ENCODE data around the gene SERPINE3. TPM values are rescaled to one million over a fixed set of nuclear protein-coding genes. Genes with fewer than 3 reads are reported as not detected.
A peak's percentile ranks its signal among the peaks of the same experiment; 100 is the strongest.

SERPINE3 gene
- total RNA-seq, result 0.07 TPM in 1 of 2 replicates, not detected in the other

- TF ChIP-seq CTCF (conservative IDR thresholded peaks at IDR 0.05; ENCODE audit: low read depth, low read length), result no peak
- DNase-seq (ENCODE audit: low read depth), result no peak
- H3K4me3 ChIP-seq (ENCODE audit: low read depth, low read length), result no peak within 1 kb of the TSS
Observed at GRCh38 chr13:51339354-51339753, at the start of gene SERPINE3. SERPINE3 (plus strand) TSS chr13:51339691; CDS start chr13:51341092, 1,401 bp downstream.

DNA sequence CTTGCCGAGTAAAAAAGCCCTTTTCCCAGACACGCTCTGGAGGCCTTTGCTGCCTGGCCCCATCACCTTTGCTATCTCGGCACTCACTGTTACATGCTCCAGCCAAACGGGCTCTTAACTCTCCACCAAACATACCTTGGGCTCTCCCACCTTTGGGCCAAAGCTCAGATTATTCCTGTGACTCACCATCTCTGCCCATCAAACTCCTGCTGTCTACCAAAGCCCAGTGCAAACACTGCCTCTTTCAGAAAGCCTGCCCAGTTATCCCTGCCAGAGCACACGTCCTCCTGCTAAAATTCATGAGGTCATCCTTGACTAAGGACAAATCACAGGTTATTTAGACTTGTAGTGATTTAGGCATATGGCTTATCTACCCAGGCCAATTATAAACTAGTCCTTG, 48.1 kb upstream of the SERPINE3 start:
- TF ChIP-seq CTCF (conservative IDR thresholded peaks at IDR 0.05; ENCODE audit: low read depth, low read length), result no peak
- no peak for DNase-seq (ENCODE audit: low read depth)
- H3K4me3 ChIP-seq (ENCODE audit: low read depth, low read length), result no peak overlapping the region

- no peak for TF ChIP-seq CTCF (conservative IDR thresholded peaks at IDR 0.05; ENCODE audit: low read depth, low read length)
- no peak for DNase-seq (ENCODE audit: low read depth)
- no peak overlapping the region for H3K4me3 ChIP-seq (ENCODE audit: low read depth, low read length)
Observed at GRCh38 chr13:51292000-51292565, 47.4 kb upstream of the SERPINE3 start.

DNA sequence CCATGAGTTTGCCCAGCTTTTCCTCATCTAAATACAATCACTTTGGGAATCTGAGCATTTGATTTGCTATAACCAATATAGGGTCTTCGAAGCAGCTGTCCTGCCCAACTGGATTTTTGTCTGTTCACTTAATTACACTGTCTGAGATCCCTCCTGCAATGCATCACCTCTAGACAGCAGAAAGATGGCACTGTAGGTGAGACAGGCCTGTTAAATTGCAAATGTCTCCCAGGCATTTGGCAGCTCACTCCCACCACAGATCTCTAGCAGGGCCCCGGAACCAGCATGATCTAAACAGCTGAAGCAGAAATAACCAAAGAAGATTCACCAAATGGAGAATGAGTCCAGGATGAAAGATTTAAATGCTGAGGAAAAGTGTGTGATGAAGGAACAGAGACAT, 41.9 kb upstream of the SERPINE3 start:
- H3K4me3 ChIP-seq (ENCODE audit: low read depth, low read length), result no peak overlapping the region
- DNase-seq (ENCODE audit: low read depth), result no peak
- TF ChIP-seq CTCF (conservative IDR thresholded peaks at IDR 0.05; ENCODE audit: low read depth, low read length), result peak; percentile 5

DNA sequence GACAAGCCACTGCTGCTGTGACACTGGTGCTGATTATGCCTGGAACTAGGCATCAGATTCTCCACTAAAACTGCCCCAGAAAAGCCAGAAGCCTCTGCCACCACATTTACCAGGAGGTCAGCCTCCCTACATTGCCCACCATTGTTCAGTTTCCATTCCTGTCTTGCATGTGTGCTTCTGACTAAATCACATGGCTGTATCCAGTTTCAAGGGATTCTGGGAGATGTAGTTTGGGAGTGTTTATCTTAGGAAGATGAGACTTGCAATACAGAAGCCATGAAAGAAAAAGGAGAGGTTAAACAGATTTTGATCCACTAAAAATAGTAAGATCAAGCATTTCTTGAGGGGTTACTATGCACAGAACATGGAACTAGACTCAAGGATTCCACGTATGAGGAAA, 40.7 kb upstream of the SERPINE3 start:
- no peak for DNase-seq (ENCODE audit: low read depth)
- no peak overlapping the region for H3K4me3 ChIP-seq (ENCODE audit: low read depth, low read length)
- no peak for TF ChIP-seq CTCF (conservative IDR thresholded peaks at IDR 0.05; ENCODE audit: low read depth, low read length)

- DNase-seq (ENCODE audit: low read depth), result no peak
- TF ChIP-seq CTCF (conservative IDR thresholded peaks at IDR 0.05; ENCODE audit: low read depth, low read length), result no peak
- no peak overlapping the region for H3K4me3 ChIP-seq (ENCODE audit: low read depth, low read length)
Observed at GRCh38 chr13:51303063-51303552, 36.4 kb upstream of the SERPINE3 start.

DNA sequence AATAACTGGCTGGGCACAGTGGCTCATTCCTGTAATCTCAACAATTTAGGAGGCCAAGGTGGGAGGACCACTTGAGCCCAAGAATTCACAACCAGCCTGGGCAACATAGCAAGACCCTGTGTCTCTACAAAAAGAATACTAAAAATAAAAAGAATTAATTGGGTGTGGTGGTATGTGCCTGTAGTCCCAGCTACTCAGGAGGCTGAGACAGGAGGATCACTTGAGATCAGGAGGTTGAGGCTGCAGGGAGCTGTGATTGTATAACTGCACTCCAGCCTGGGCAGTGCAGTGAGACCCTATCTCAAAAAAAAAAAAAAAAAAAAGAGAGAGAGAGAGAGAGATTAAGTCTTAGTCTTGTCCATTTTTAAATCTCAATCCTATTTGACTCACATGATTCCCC, 35.6 kb upstream of the SERPINE3 start:
- TF ChIP-seq CTCF (conservative IDR thresholded peaks at IDR 0.05; ENCODE audit: low read depth, low read length), result no peak
- no peak for DNase-seq (ENCODE audit: low read depth)

More for the DNA sequence above, 35.6 kb upstream of the SERPINE3 start:
- no peak overlapping the region for H3K4me3 ChIP-seq (ENCODE audit: low read depth, low read length)
